ENCODE measurements around the gene ZNF394. TPM values are rescaled to one million over a fixed set of nuclear protein-coding genes. Genes with fewer than 3 reads are reported as not detected.

Gene ZNF394
- total RNA-seq, 4 donors from 2014 or later: 14.2 to 19.2 (median 15.7) TPM

- no peak overlapping the region for H3K27ac ChIP-seq
- no peak for TF ChIP-seq POLR2A (IDR thresholded peaks at IDR 0.05)
- no peak for TF ChIP-seq CTCF (IDR thresholded peaks at IDR 0.05 in 4 of 5, conservative IDR thresholded peaks at IDR 0.05 in 1 of 5)
- H3K9me3 ChIP-seq: peaks cover 0 to 17% (median 0%) of the 10 kb centered on the region in 3 donors
- in situ Hi-C loops (cut with MboI; ENCODE audit: low sequenced_read_pairs in 4 of 4) (no loop called here), intact Hi-C loops (cut with DNase I; ENCODE audit: low total_unique reads) (no loop called here)
- H3K4me1 ChIP-seq: no peaks in the 10 kb centered on the region
- H3K36me3 ChIP-seq: peaks cover 3 to 64% of the 10 kb centered on the region in 2 donors
- ATAC-seq: no peak
- H3K27me3 ChIP-seq: no peaks in the 10 kb centered on the region
- no peak for DNase-seq
- H3K4me3 ChIP-seq: no peak overlapping the region
Measured at GRCh38 chr7:99525713-99526440, 25.8 kb upstream of the ZNF394 start.

- intact Hi-C loops (cut with DNase I; ENCODE audit: low total_unique reads) (no loop called here), in situ Hi-C loops (cut with MboI; ENCODE audit: low sequenced_read_pairs in 4 of 4) (no loop called here)
- no peak for TF ChIP-seq POLR2A (IDR thresholded peaks at IDR 0.05)
- TF ChIP-seq CTCF (IDR thresholded peaks at IDR 0.05 in 4 of 5, conservative IDR thresholded peaks at IDR 0.05 in 1 of 5): no peak
- no peaks in the 10 kb centered on the region for H3K9me3 ChIP-seq
- DNase-seq (no peak), ATAC-seq (no peak)
- no peak overlapping the region for H3K27ac ChIP-seq
- peaks cover 3 to 48% of the 10 kb centered on the region in 2 donors for H3K36me3 ChIP-seq
- no peaks in the 10 kb centered on the region for H3K4me1 ChIP-seq
- no peak overlapping the region for H3K4me3 ChIP-seq
- H3K27me3 ChIP-seq: no peaks in the 10 kb centered on the region
Measured at GRCh38 chr7:99521399-99521798, 21.3 kb upstream of the ZNF394 start.

DNA sequence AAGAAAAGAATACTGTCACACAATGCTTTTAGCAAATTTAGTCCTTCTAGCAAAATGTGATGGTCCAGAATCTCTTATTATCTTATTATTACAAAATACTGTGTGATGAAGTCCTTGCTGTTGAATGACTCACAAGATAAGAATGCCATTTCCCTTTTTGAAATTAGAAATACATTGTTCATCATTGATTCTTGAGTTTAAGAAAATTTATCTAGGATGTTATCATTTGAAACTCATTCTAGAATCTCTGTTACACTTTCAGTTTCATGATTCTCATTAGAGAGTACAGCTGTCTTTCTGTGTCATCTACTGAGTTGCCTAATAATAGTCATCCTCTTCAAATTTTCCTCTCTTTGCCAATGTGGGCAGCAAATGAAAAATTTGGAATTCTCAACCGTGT lies 14.0 kb upstream of the ZNF394 start:
- H3K4me3 ChIP-seq: no peak overlapping the region
- H3K36me3 ChIP-seq: peaks cover 0 to 49% of the 10 kb centered on the region in 2 donors
- no peaks in the 10 kb centered on the region for H3K27me3 ChIP-seq
- in situ Hi-C loops (cut with MboI; ENCODE audit: low sequenced_read_pairs in 4 of 4): no loop called here
- no peak for ATAC-seq
- no peak overlapping the region for H3K27ac ChIP-seq
- no peaks in the 10 kb centered on the region for H3K9me3 ChIP-seq
- no peaks in the 10 kb centered on the region for H3K4me1 ChIP-seq
- intact Hi-C loops (cut with DNase I; ENCODE audit: low total_unique reads): no loop called here
- no peak for DNase-seq
- no peak for TF ChIP-seq CTCF (IDR thresholded peaks at IDR 0.05 in 4 of 5, conservative IDR thresholded peaks at IDR 0.05 in 1 of 5)
- no peak for TF ChIP-seq POLR2A (IDR thresholded peaks at IDR 0.05)

GRCh38 chr7:99505324-99505662 lies 5.2 kb upstream of the ZNF394 start:
- TF ChIP-seq POLR2A (IDR thresholded peaks at IDR 0.05): no peak
- Histone ChIP-seq H3K4me3 (peak overlapping the region; percentile 82 to 99 (median 94)), H3K4me1 (peaks cover 29 to 30% of the 10 kb centered on the region in 2 donors), H3K27me3 (no peaks in the 10 kb centered on the region), H3K27ac (peak overlapping the region; percentile 97 to 99 (median 98)), H3K9me3 (no peaks in the 10 kb centered on the region), H3K36me3 (no peaks in the 10 kb centered on the region)
- ATAC-seq: peak in 1 of 2 donors; percentile 5
- intact Hi-C loops (cut with DNase I; ENCODE audit: low total_unique reads): loop anchor here (2.0 kb wide), 4 partner anchors 54 to 576 kb away; partner anchors contain the start of genes CPSF4, PTCD1, ZNF3 and ZNF655
- in situ Hi-C loops (cut with MboI; ENCODE audit: low sequenced_read_pairs in 4 of 4): loop anchor here in 1 of 4 donors (10.0 kb wide), 1 partner anchor 50 kb away; the partner anchor contains the start of genes FAM200A and ZNF655
- DNase-seq: no peak

- Histone ChIP-seq H3K27ac (peak within 1 kb of the TSS; percentile 97 to 99 (median 98)), H3K36me3 (no peaks in the 10 kb centered on the region), H3K4me3 (peak within 1 kb of the TSS; percentile 82 to 99 (median 94)), H3K27me3 (no peaks in the 10 kb centered on the region), H3K9me3 (no peaks in the 10 kb centered on the region), H3K4me1 (peaks cover 29 to 30% of the 10 kb centered on the region in 2 donors)
- intact Hi-C loops (cut with DNase I; ENCODE audit: low total_unique reads) (loop anchor here (1.0 to 5.0 kb wide), 7 partner anchors 32 to 576 kb away; partner anchors contain the start of genes ARPC1A, BUD31, CPSF4 and PDAP1), in situ Hi-C loops (cut with MboI; ENCODE audit: low sequenced_read_pairs in 4 of 4) (loop anchor here in 2 of 4 donors (5.0 to 10.0 kb wide), 2 partner anchors 48 to 50 kb away; partner anchors contain the start of genes FAM200A (in 2 of the 2) and ZNF655 (in 1 of the 2))
- DNase-seq (peak; percentile 98), ATAC-seq (peak; percentile 93)
- TF ChIP-seq POLR2A (IDR thresholded peaks at IDR 0.05) (peak; percentile 53 to 83), CTCF (IDR thresholded peaks at IDR 0.05 in 4 of 5, conservative IDR thresholded peaks at IDR 0.05 in 1 of 5) (peak in 1 of 5 experiments; percentile 14)
Measured at GRCh38 chr7:99504603-99505323, 4.7 kb upstream of the ZNF394 start, which contains the start of gene ZKSCAN5. ZKSCAN5 (plus strand) TSS chr7:99504662; CDS start chr7:99506045, 1,383 bp downstream.

Data from gastrocnemius medialis (tissue), 4 donors.